Tibial artery (tissue), 4 donors: Measurements from ENCODE around the gene PDE11A.
"Not testable (repeated sequence)": the region's sequence is repeated elsewhere in the genome, so short reads cannot be mapped to it uniquely, and the experiment has no call there.

Experiments used
- DNase-seq, 2 donors: peaks; one replicate each; pipeline ENCODE4 v3.0.0-alpha.2; 2019
- H3K27ac ChIP-seq, 2 donors: fragments of 200-600 bp; sonication (generic) in 1 of 2; 1 replicate in 1 of 2; 2 replicates in 1 of 2; pipeline ENCODE4 v1.5.1; 2018 to 2019; ENCODE audit warnings: mild to moderate bottlenecking in 1 of 2
- H3K27me3 ChIP-seq, 2 donors: fragments of 200-600 bp; sonication (generic) in 1 of 2; one replicate each; pipeline versions ENCODE4 v1.5.1 to v1.6.0; 2016 to 2019
- H3K36me3 ChIP-seq, 3 donors: fragments of 200-600 bp; sonication (generic) in 2 of 3; one replicate each; pipeline ENCODE4 v1.5.1; 2016 to 2019; ENCODE audit warnings: mild to moderate bottlenecking in 2 of 3
- H3K4me1 ChIP-seq, 4 donors: fragments of 200-600 bp; sonication (generic) in 2 of 4; 1 replicate in 3 of 4; 2 replicates in 1 of 4; pipeline ENCODE4 v1.5.1; 2016 to 2019
- H3K4me3 ChIP-seq, 2 donors: fragments of 200-600 bp; sonication (generic) in 1 of 2; 1 replicate in 1 of 2; 2 replicates in 1 of 2; pipeline ENCODE4 v1.5.1; 2018 to 2019; ENCODE audit warnings: mild to moderate bottlenecking in 2 of 2
- H3K9me3 ChIP-seq, 3 donors: fragments of 200-600 bp; sonication (generic) in 1 of 3; one replicate each; pipeline ENCODE4 v1.5.1; 2016 to 2019
- CTCF ChIP-seq, 2 experiments: fragments of 200-600 bp in 1 of 2; fragments of 450-650 bp in 1 of 2; IDR thresholded peaks; one replicate each; pipeline ENCODE4 v1.5.1; 2017 to 2019; ENCODE audit warnings: antibody characterized with exemption in 2 of 2, mild to moderate bottlenecking in 1 of 2, moderate library complexity in 1 of 2
- intact Hi-C: fragments of 100-400 bp; cut with DNase I; formaldehyde crosslinking; loops from one replicate; pipeline ENCODE4 v1.15.0; 2023; ENCODE audit warnings: low total_unique reads

Gene PDE11A

DNA sequence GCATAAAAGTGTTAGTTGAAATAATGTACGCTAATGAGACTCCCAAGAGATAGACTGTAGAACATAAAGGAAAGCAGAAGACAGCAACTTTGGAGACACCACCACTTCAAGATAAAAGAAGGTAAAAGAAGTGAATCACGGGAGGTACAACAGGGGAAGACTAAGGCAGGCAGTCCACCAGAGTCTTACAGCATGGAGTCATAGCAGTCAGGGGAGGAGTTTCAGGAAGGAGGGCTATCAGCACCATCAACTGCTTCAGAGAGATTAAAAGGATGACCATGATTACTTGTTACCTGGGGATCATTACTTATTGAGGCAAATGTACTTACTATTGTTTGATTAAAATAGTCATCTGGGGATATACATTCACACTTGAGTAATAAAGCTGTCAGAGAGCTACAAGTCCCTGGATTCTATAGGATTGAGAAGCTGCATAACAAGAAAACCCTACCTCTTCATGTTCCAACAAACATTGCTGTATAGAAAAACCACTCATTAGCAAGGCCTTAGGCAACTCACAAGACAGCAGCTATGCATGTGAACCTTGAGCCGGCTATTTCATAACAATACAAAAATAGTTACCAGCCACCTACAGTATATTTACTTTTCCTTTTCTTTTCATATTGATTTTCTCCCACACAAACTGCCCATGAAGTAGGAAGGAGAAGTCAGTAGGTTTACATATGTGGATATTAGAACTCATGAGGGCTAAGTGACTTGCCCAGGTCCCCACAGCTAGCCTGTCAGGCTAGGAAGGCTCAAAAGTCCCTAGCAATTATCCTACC, 101.7 kb downstream of the PDE11A start:
- TF ChIP-seq CTCF (IDR thresholded peaks at IDR 0.05): no peak

GRCh38 chr2:177964892-177965291, 107.7 kb downstream of the PDE11A start:
- DNase-seq: no peak
- H3K4me1 ChIP-seq: no peaks in the 10 kb centered on the region
- H3K36me3 ChIP-seq: no peaks in the 10 kb centered on the region
- no peaks in the 10 kb centered on the region for H3K9me3 ChIP-seq
- no peak overlapping the region for H3K4me3 ChIP-seq
- no peak overlapping the region for H3K27ac ChIP-seq
- TF ChIP-seq CTCF (IDR thresholded peaks at IDR 0.05): no peak
- no peaks in the 10 kb centered on the region for H3K27me3 ChIP-seq
- intact Hi-C loops: no loop called here

More for the DNA sequence above, 101.7 kb downstream of the PDE11A start:
- no peaks in the 10 kb centered on the region for H3K36me3 ChIP-seq
- H3K27me3 ChIP-seq: no peaks in the 10 kb centered on the region
- H3K9me3 ChIP-seq: no peaks in the 10 kb centered on the region
- intact Hi-C loops: no loop called here
- H3K27ac ChIP-seq: no peak overlapping the region
- no peaks in the 10 kb centered on the region for H3K4me1 ChIP-seq
- no peak for DNase-seq
- H3K4me3 ChIP-seq: no peak overlapping the region

DNA sequence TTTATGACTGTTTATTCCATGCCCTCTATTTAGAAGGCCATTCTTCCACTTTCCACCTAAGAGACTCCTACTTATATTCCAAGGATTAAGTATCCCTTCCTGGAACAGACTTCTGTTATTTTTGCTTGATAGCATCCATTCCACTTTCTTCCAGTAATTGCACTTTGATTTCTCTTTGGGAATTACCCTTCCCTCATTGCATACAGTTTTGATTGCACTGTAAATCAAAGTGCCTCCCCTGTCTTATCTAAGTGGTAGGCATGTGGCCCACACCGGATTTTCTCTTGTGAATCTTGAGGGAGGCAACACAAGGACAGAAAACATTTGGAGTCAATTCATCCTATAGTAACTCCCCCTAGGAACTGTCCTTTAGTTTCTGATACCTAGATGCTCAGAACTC, 120.4 kb downstream of the PDE11A start:
- TF ChIP-seq CTCF (IDR thresholded peaks at IDR 0.05): no peak
- Histone ChIP-seq H3K9me3 (no peaks in the 10 kb centered on the region), H3K27ac (no peak overlapping the region), H3K4me1 (no peaks in the 10 kb centered on the region), H3K4me3 (no peak overlapping the region), H3K36me3 (no peaks in the 10 kb centered on the region), H3K27me3 (no peaks in the 10 kb centered on the region)
- intact Hi-C loops: no loop called here
- no peak for DNase-seq

DNA sequence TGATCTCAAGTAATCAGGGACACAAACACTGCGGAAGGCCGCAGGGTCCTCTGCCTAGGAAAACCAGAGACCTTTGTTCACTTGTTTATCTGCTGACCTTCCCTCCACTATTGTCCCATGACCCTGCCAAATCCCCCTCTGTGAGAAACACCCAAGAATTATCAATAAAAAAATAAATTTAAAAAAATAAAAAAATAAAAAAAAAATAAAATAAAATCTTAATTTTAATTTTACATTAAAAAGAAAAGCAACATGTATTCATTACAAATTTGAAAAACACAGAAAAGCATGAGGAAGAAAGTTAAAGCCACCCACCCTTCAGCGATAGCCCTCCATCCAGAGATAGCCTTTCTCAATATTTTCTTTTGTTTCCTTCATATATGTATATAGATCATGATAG, 125.0 kb downstream of the PDE11A start:
- H3K4me3 ChIP-seq, H3K27me3 ChIP-seq, DNase-seq, H3K27ac ChIP-seq, intact Hi-C loops, H3K4me1 ChIP-seq, H3K9me3 ChIP-seq, H3K36me3 ChIP-seq: not testable (repeated sequence)

DNA sequence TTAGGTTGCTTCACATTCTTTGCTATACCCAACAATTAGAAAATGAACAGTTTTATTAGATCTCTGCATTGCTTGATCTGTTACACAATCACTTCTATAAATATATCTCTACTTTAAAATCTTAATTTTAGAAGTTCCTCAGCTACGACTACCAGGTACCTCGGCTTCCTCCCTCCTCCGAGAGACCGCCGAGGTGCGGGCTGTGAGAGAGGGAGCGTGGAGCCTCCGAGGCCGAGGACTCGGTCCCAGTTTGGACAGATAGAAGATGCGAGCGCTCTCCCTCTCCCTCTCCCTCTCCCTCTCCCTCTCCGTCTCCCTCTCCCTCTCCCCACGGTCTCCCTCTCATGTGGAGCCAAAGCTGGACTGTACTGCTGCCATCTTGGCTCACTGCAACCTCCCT, 128.0 kb downstream of the PDE11A start:
- intact Hi-C loops, H3K9me3 ChIP-seq, DNase-seq, H3K27ac ChIP-seq, H3K27me3 ChIP-seq, H3K36me3 ChIP-seq, H3K4me3 ChIP-seq, H3K4me1 ChIP-seq: not testable (repeated sequence)

GRCh38 chr2:177942731-177943130, 129.8 kb downstream of the PDE11A start:
- intact Hi-C loops: no loop called here
- Histone ChIP-seq H3K36me3 (no peaks in the 10 kb centered on the region), H3K9me3 (no peaks in the 10 kb centered on the region), H3K27me3 (no peaks in the 10 kb centered on the region), H3K4me1 (no peaks in the 10 kb centered on the region), H3K27ac (no peak overlapping the region), H3K4me3 (no peak overlapping the region)
- no peak for DNase-seq
- no peak for TF ChIP-seq CTCF (IDR thresholded peaks at IDR 0.05)

DNA sequence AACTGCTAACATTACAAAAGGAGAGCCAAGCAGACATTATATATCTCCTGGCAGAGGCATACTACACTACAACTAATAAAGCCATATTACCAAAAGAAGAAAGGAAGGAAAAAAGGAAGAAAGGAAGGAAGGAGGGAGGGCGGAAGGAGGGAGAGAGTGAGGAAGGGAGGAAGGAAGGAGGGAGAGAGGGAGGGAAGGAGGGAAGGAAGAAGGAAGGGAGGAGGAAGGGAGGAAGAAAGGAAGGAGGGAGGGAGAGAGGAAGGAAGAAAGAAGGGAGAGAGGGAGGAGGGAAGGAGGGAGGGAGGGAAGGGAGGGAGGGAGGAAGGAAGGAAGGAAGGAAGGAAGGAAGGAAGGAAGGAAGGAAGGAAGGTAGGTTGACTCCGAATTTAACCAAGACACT, 133.4 kb downstream of the PDE11A start:
- H3K27me3 ChIP-seq: no peaks in the 10 kb centered on the region
- H3K4me1 ChIP-seq: peaks cover 0 to 3% (median 0%) of the 10 kb centered on the region in 4 donors
- intact Hi-C loops: no loop called here
- no peak overlapping the region for H3K4me3 ChIP-seq
- no peaks in the 10 kb centered on the region for H3K36me3 ChIP-seq
- H3K9me3 ChIP-seq: no peaks in the 10 kb centered on the region
- no peak for TF ChIP-seq CTCF (IDR thresholded peaks at IDR 0.05)
- no peak for DNase-seq
- H3K27ac ChIP-seq: no peak overlapping the region
